Mesenchymal stem cell (in vitro differentiated cells and primary cell): Measurements from ENCODE around the gene GRK6.
A peak's percentile ranks its signal among the peaks of the same experiment; 100 is the strongest.

Experiments
- DNase-seq: peaks from one replicate; pipeline ENCODE4 v3.0.0-alpha.2; 2013
- H2AFZ ChIP-seq: one replicate; pipeline ENCODE4 v1.6.1; 2013; ENCODE audit warnings: low read depth, mild to moderate bottlenecking, control low read depth, inconsistent platforms, low read length, moderate library complexity
- H2AK5ac ChIP-seq: 2 replicates; pipeline ENCODE4 v1.6.1; 2013; ENCODE audit warnings: low read length, moderate library complexity, mild to moderate bottlenecking, inconsistent platforms; ENCODE audit not compliant: severe bottlenecking
- H2BK120ac ChIP-seq: one replicate; pipeline ENCODE4 v1.6.1; 2013; ENCODE audit warnings: low read depth, mild to moderate bottlenecking, inconsistent platforms, low read length, moderate library complexity
- H2BK12ac ChIP-seq, 2 experiments: one replicate each; pipeline ENCODE4 v1.6.1; 2013; ENCODE audit warnings: inconsistent platforms in 2 of 2, low read length in 2 of 2, mild to moderate bottlenecking in 2 of 2, moderate library complexity in 2 of 2, control low read depth in 1 of 2
- H2BK15ac ChIP-seq: one replicate; pipeline ENCODE4 v1.6.1; 2013; ENCODE audit warnings: mild to moderate bottlenecking, low read depth, inconsistent platforms; ENCODE audit not compliant: poor library complexity, severe bottlenecking
- H2BK5ac ChIP-seq: 2 replicates; pipeline ENCODE4 v1.6.1; 2013; ENCODE audit warnings: low read depth, mild to moderate bottlenecking, low read length, control low read depth, inconsistent platforms; ENCODE audit not compliant: poor library complexity, severe bottlenecking
- H3K14ac ChIP-seq, 2 experiments: one replicate each; pipeline ENCODE4 v1.6.1; 2013; ENCODE audit warnings: inconsistent platforms in 2 of 2, low read length in 2 of 2, control low read depth in 1 of 2, mild to moderate bottlenecking in 1 of 2, moderate library complexity in 1 of 2
- H3K18ac ChIP-seq, 2 experiments: one replicate each; pipeline ENCODE4 v1.6.1; 2013; ENCODE audit warnings: inconsistent platforms in 2 of 2, low read length in 2 of 2, control low read depth in 1 of 2, low read depth in 1 of 2, mild to moderate bottlenecking in 1 of 2
- H3K23ac ChIP-seq, 2 experiments: one replicate each; pipeline ENCODE4 v1.6.1; 2013; ENCODE audit warnings: inconsistent platforms in 2 of 2, low read length in 2 of 2, mild to moderate bottlenecking in 2 of 2, moderate library complexity in 2 of 2, control low read depth in 1 of 2
- H3K27ac ChIP-seq: 2 replicates; pipeline ENCODE4 v1.5.1; 2013; ENCODE audit warnings: mild to moderate bottlenecking, moderate library complexity, low read length, control low read depth, inconsistent platforms; ENCODE audit not compliant: poor library complexity, severe bottlenecking
- H3K27me3 ChIP-seq, 2 experiments: 2 replicates each; pipeline versions ENCODE4 v1.6.1 to v1.7.0; 2013; ENCODE audit warnings: low read length in 2 of 2, mild to moderate bottlenecking in 2 of 2, moderate library complexity in 2 of 2, control low read depth in 1 of 2, inconsistent platforms in 1 of 2; ENCODE audit not compliant: control insufficient read depth in 1 of 2, insufficient read depth in 1 of 2
- H3K36me3 ChIP-seq, 2 experiments: 2 replicates each; pipeline versions ENCODE4 v1.6.1 to v1.7.0; 2013; ENCODE audit warnings: low read length in 2 of 2, control low read depth in 1 of 2, inconsistent platforms in 1 of 2, low read depth in 1 of 2, mild to moderate bottlenecking in 1 of 2; ENCODE audit not compliant: insufficient read depth in 2 of 2, control insufficient read depth in 1 of 2
- H3K4ac ChIP-seq, 2 experiments: one replicate each; pipeline ENCODE4 v1.6.1; 2013; ENCODE audit warnings: inconsistent platforms in 2 of 2, low read length in 2 of 2, mild to moderate bottlenecking in 2 of 2, moderate library complexity in 2 of 2, control low read depth in 1 of 2, low read depth in 1 of 2
- H3K4me1 ChIP-seq: 2 replicates; pipeline ENCODE4 v1.6.1; 2013; ENCODE audit warnings: low read depth, low read length, control low read depth; ENCODE audit not compliant: control insufficient read depth, insufficient read depth
- H3K4me2 ChIP-seq: 2 replicates; pipeline ENCODE4 v1.6.1; 2013; ENCODE audit warnings: low read length, mild to moderate bottlenecking, inconsistent platforms; ENCODE audit not compliant: poor library complexity, severe bottlenecking
- H3K4me3 ChIP-seq, 2 experiments: 2 replicates each; pipeline versions ENCODE4 v1.5.1 to v1.7.0; 2013; ENCODE audit warnings: low read length in 2 of 2, mild to moderate bottlenecking in 2 of 2, control low read depth in 1 of 2, low read depth in 1 of 2; ENCODE audit not compliant: insufficient read depth in 1 of 2
- H3K79me1 ChIP-seq: replicated peaks from 2 replicates; pipeline ENCODE4 v1.6.1; 2013; ENCODE audit warnings: mild to moderate bottlenecking, control low read depth, low read length, inconsistent platforms; ENCODE audit not compliant: poor library complexity, severe bottlenecking
- H3K9ac ChIP-seq: 2 replicates; pipeline ENCODE4 v1.7.0; 2013; ENCODE audit warnings: mild to moderate bottlenecking, low read length, moderate library complexity
- H3K9me3 ChIP-seq: 2 replicates; pipeline ENCODE4 v1.7.0; 2013; ENCODE audit warnings: mild to moderate bottlenecking, low read length; ENCODE audit not compliant: control insufficient read depth
- H4K8ac ChIP-seq: one replicate; pipeline ENCODE4 v1.6.1; 2013; ENCODE audit warnings: inconsistent platforms, mild to moderate bottlenecking, low read length, moderate library complexity
- H4K91ac ChIP-seq: one replicate; pipeline ENCODE4 v1.6.1; 2013; ENCODE audit warnings: mild to moderate bottlenecking, low read length, inconsistent platforms
- WGBS: methylation state at CpG from one replicate; pipeline ENCODE4 v1.1.7; 2013; ENCODE audit warnings: mixed read lengths; 5-methylcytosine and 5-hydroxymethylcytosine counted together

The GRK6 gene

GRCh38 chr5:177403102-177403791, 23.2 kb upstream of the GRK6 start:
- H3K27me3 ChIP-seq, result peaks cover 0 to 83% of the 10 kb centered on the region in 2 experiments
- H3K79me1 ChIP-seq, result no peaks in the 10 kb centered on the region
- peaks cover 0 to 3% of the 10 kb centered on the region in 2 experiments for H3K36me3 ChIP-seq
- peak overlapping the region; percentile 100 for H3K4me2 ChIP-seq
- 2% methylated on average over 53 of the region's 61 CpGs for WGBS
- no peak overlapping the region for H3K9ac ChIP-seq
- H4K8ac ChIP-seq, result peak overlapping the region; percentile 80
- H2AFZ ChIP-seq, result no peak overlapping the region
- H2BK5ac ChIP-seq, result no peak overlapping the region
- peak overlapping the region in 1 of 2 experiments; percentile 75 for H3K4ac ChIP-seq
- no peaks in the 10 kb centered on the region for H3K9me3 ChIP-seq
- no peak overlapping the region for H2BK120ac ChIP-seq
- peak overlapping the region; percentile 66 to 80 for H3K4me3 ChIP-seq
- H2BK15ac ChIP-seq, result peak overlapping the region; percentile 61
- no peak overlapping the region for H2AK5ac ChIP-seq
- peak overlapping the region in 1 of 2 experiments; percentile 7 for H2BK12ac ChIP-seq
- peaks cover 28% of the 10 kb centered on the region for H3K4me1 ChIP-seq
- peak overlapping the region; percentile 62 to 65 for H3K18ac ChIP-seq
- H4K91ac ChIP-seq, result peak overlapping the region; percentile 77
- DNase-seq, result peak; percentile 64
- H3K23ac ChIP-seq, result peak overlapping the region in 1 of 2 experiments; percentile 92
- peak overlapping the region in 1 of 2 experiments; percentile 9 for H3K14ac ChIP-seq
- no peak overlapping the region for H3K27ac ChIP-seq

DNA sequence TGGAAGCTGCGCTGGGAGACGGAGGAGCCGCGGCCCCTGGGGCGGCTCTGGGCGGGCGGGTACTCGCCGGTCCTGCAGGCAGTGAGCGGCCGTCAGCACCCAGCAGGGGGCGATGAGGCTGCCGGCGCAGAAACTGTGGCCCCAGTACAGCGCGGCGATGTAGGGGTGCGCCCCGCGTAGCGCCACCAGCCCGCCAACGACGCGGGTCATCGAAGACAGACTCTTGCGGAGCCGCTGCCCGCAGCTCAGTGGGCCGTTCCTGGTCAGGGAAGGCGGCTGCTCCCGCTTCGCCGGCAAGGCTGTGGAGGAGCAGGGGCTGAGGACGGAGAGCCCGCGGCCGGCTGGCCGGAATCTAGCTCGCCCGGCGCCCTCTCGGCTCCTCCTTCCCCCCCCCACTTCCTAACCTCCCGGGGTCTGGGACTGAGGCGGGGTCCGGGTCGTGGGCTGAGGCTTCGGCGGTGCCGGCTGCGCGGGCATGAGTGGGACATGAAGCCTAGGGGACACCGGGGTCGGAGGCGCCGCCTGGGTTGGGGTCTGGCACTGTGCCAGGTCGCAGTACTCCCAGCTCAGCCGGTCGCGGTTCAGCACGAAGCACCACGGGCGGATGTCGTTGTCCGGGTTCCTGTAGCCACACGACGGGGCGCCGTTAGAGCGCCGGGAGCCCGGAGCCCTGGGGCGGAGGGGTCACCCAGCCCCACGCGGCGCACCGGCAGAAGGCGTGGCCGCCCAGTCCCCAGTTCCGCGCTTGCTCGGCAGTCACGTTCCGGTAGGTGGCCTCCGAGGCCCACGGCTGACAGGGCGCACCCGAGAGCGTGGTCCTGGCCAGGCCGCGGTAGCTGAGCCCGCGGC, 22.5 kb upstream of the GRK6 start:
- no peak overlapping the region for H3K23ac ChIP-seq
- peaks cover 0 to 83% of the 10 kb centered on the region in 2 experiments for H3K27me3 ChIP-seq
- H3K4me1 ChIP-seq, result peaks cover 28% of the 10 kb centered on the region
- H3K27ac ChIP-seq, result no peak overlapping the region
- peak overlapping the region; percentile 50 for H2BK120ac ChIP-seq
- WGBS, result 2% methylated on average over 53 of the region's 93 CpGs
- H3K9ac ChIP-seq, result peak overlapping the region; percentile 68
- peak overlapping the region in 1 of 2 experiments; percentile 51 for H2BK12ac ChIP-seq
- peak overlapping the region; percentile 83 for H2AFZ ChIP-seq
- H3K4ac ChIP-seq, result peak overlapping the region in 1 of 2 experiments; percentile 79
- H2AK5ac ChIP-seq, result no peak overlapping the region
- H4K8ac ChIP-seq, result peak overlapping the region; percentile 99
- H2BK15ac ChIP-seq, result peak overlapping the region; percentile 94
- peaks cover 0 to 3% of the 10 kb centered on the region in 2 experiments for H3K36me3 ChIP-seq
- H2BK5ac ChIP-seq, result no peak overlapping the region
- peak overlapping the region; percentile 84 for H4K91ac ChIP-seq
- peak; percentile 82 for DNase-seq
- H3K18ac ChIP-seq, result peak overlapping the region; percentile 46 to 90
- H3K4me2 ChIP-seq, result peak overlapping the region; percentile 100
- no peaks in the 10 kb centered on the region for H3K9me3 ChIP-seq
- peak overlapping the region; percentile 66 to 80 for H3K4me3 ChIP-seq
- no peak overlapping the region for H3K14ac ChIP-seq
- H3K79me1 ChIP-seq, result no peaks in the 10 kb centered on the region

GRCh38 chr5:177404641-177405179, 21.8 kb upstream of the GRK6 start:
- H3K18ac ChIP-seq, result peak overlapping the region; percentile 46 to 90
- H4K8ac ChIP-seq, result peak overlapping the region; percentile 99
- no peak overlapping the region for H2AK5ac ChIP-seq
- H3K23ac ChIP-seq, result no peak overlapping the region
- peaks cover 0 to 85% of the 10 kb centered on the region in 2 experiments for H3K27me3 ChIP-seq
- H3K4me1 ChIP-seq, result peaks cover 28% of the 10 kb centered on the region
- 56% methylated on average over 14 of the region's 16 CpGs for WGBS
- peak overlapping the region; percentile 68 for H3K9ac ChIP-seq
- H3K9me3 ChIP-seq, result no peaks in the 10 kb centered on the region
- no peaks in the 10 kb centered on the region for H3K79me1 ChIP-seq
- H3K36me3 ChIP-seq, result peaks cover 0 to 3% of the 10 kb centered on the region in 2 experiments
- H2AFZ ChIP-seq, result peak overlapping the region; percentile 83
- H3K4me2 ChIP-seq, result peak overlapping the region; percentile 100
- DNase-seq, result no peak
- no peak overlapping the region for H3K27ac ChIP-seq
- peak overlapping the region in 1 of 2 experiments; percentile 35 for H2BK12ac ChIP-seq
- H3K4me3 ChIP-seq, result peak overlapping the region; percentile 66 to 80
- peak overlapping the region; percentile 73 for H4K91ac ChIP-seq
- peak overlapping the region in 1 of 2 experiments; percentile 79 for H3K4ac ChIP-seq
- no peak overlapping the region for H3K14ac ChIP-seq
- no peak overlapping the region for H2BK5ac ChIP-seq
- H2BK120ac ChIP-seq, result no peak overlapping the region
- peak overlapping the region; percentile 94 for H2BK15ac ChIP-seq
